Measurements from ENCODE around the gene CYSLTR2.

- no peak for TF ChIP-seq CTCF (IDR thresholded peaks at IDR 0.05)
- no peak for TF ChIP-seq POLR2AphosphoS5 (IDR thresholded peaks at IDR 0.05)
- no peak for TF ChIP-seq POLR2A (IDR thresholded peaks at IDR 0.05)
Observed at GRCh38 chr13:48681905-48682304, 28.2 kb downstream of the CYSLTR2 start.

All from prostate gland (tissue), 2 donors.